ENCODE results near the gene HOXD4. TPM values are rescaled to one million over a fixed set of nuclear protein-coding genes. Genes with fewer than 3 reads are reported as not detected.

Gene HOXD4
- polyA plus RNA-seq, 2 of the 4 experiments (the other 2 are of a cell fraction) = 0.27 to 0.87 TPM

DNA sequence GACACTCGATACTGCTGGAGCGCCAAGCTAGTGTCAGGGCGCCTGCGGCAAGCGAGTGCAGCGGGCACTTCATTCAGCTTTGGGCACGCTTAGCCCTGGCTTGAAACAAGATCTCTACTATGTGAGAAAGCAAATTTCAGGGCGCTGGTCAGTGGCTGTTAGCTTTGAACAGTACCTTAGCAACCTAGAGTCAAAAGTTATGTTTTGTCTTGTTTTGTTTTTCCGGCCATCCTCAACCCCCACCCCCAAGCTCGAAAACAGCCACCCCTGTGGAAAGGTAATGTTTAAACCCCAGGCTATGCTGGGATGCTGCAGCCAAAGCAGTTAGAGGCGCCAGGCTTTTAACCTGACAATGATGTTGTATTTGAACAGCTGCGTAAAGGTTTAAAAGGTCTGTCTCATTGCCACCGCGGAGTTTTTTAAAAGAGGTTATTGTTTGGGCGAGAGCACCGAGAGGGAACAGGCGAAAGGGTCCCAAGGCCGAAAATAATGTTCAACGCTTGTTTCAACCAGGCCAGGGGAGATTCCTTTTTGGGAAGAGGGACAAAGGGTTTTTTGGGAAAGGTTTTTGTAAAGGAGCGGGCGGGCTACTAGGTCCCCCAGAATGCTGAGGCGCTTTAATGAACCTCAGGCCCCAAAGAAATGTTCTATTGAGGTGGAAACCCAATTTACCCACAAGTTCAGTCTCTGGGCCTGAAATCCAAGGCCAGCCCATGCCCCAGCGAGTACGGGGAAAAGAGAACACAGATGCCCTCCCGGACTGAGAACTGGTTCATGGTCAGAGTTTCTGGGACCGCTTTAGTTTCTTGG, 37.0 kb upstream of the HOXD4 start:
- H3K4me2 ChIP-seq = no peak overlapping the region
- FAIRE-seq = no peak
- H3K4me1 ChIP-seq = peaks cover 3% of the 10 kb centered on the region; the same call in 1 of the 3 replicates
- ChIA-PET CTCF (interaction anchor here (0.6 to 2.7 kb wide), 8 partner anchors 10 to 540 kb away, joined by 3 to 12 read pairs (median 6); no protein-coding TSS in a partner anchor), POLR2A (no interaction called here)
- 88% methylated on average over 26 of the region's 26 CpGs for WGBS (ENCODE audit: missing lambda C conversion rate)
- H3K4me3 ChIP-seq = no peak overlapping the region
- TF ChIP-seq MAFK (IDR thresholded peaks at IDR 0.05; ENCODE audit: partially characterized antibody) = no peak
- TF ChIP-seq POLR2AphosphoS2 (conservative IDR thresholded peaks at IDR 0.05; ENCODE audit: low read length) = no peak
- TF ChIP-seq MAZ (IDR thresholded peaks at IDR 0.05; ENCODE audit: borderline replicate concordance, low read depth, low read length) = no peak
- no peak for TF ChIP-seq ZC3H11A (IDR thresholded peaks at IDR 0.05)
- TF ChIP-seq HOXB13 (CRISPR knock-in tag; IDR thresholded peaks at IDR 0.05; ENCODE audit: low read depth) = no peak
- no peak for TF ChIP-seq ZSCAN20 (CRISPR knock-in tag; IDR thresholded peaks at IDR 0.05)
- no peak for TF ChIP-seq RFX5 (IDR thresholded peaks at IDR 0.05)
- no peak for TF ChIP-seq ATOH8 (CRISPR knock-in tag; IDR thresholded peaks at IDR 0.05; ENCODE audit: low read depth)
- no peak for TF ChIP-seq EHMT2 (IDR thresholded peaks at IDR 0.05; ENCODE audit: low read depth)
- TF ChIP-seq NFE2L2 (conservative IDR thresholded peaks at IDR 0.05; ENCODE audit: low read length) = no peak
- TF ChIP-seq KDM5A (IDR thresholded peaks at IDR 0.05) = no peak
- no peak for TF ChIP-seq PHF8 (IDR thresholded peaks at IDR 0.05; ENCODE audit: borderline replicate concordance, low read depth)
- no peak for DNase-seq (ENCODE audit: low read depth in 1 of 2, low spot score in 1 of 2)
- ATAC-seq = no peak
- no peaks in the 10 kb centered on the region for H3K9me3 ChIP-seq
- no peak overlapping the region for H3K27ac ChIP-seq

DNA sequence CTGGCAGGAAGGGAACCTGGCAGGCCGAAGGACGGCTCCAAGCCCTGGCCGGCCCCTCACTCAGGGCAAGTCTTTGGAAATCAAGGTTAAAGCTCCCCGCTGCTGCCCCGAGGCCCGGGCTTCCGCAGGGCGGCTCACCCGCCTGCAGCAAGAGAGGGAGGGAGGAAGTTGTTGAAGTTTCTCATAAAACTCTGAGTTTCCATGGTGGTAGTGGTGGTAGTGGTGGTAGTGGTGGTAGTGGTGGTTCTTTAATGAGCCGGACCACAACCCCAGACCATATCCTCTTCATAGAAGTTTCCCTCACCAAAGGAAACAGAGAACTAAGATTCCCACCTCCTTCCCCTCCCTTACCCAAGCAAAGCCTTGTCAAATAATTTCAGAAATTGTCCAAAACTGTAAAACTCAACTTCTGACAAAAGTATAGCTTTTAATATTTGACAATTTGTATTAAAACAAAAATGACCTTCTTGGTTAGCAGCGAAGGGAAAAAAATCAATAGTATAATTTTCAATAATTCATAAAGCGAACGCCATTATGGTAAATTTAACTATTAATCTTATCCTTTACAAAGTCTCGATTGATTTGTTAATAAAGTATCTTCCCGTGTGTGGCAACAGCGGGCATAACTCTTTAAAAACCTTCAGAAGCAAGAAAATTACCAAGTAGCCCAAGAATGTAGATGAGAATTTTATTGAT, 36.3 kb upstream of the HOXD4 start:
- Histone ChIP-seq H3K4me3 (no peak overlapping the region), H3K4me2 (no peak overlapping the region; the same call in 1 of the 3 replicates), H3K27ac (no peak overlapping the region), H3K4me1 (peaks cover 3% of the 10 kb centered on the region; the same call in 1 of the 3 replicates), H3K9me3 (no peaks in the 10 kb centered on the region)
- WGBS (ENCODE audit: missing lambda C conversion rate) = 85% methylated on average over 16 of the region's 16 CpGs
- CTCF ChIA-PET = interaction anchor here (0.6 to 3.6 kb wide), 5 partner anchors 12 to 1034 kb away, joined by 3 to 22 read pairs (median 6); no protein-coding TSS in a partner anchor
- no peak for ATAC-seq
- no peak for FAIRE-seq
- no peak for TF ChIP-seq HOXB13 (CRISPR knock-in tag; IDR thresholded peaks at IDR 0.05; ENCODE audit: low read depth)
- TF ChIP-seq MAX (IDR thresholded peaks at IDR 0.05) = no peak
- no peak for TF ChIP-seq ZSCAN20 (CRISPR knock-in tag; IDR thresholded peaks at IDR 0.05)
- TF ChIP-seq FOXS1 (CRISPR knock-in tag; IDR thresholded peaks at IDR 0.05) = no peak
- TF ChIP-seq NFE2L2 (conservative IDR thresholded peaks at IDR 0.05; ENCODE audit: low read length) = no peak
- no peak for TF ChIP-seq KDM5A (IDR thresholded peaks at IDR 0.05)
- no peak for TF ChIP-seq TP53 (CRISPR knock-in tag; IDR thresholded peaks at IDR 0.05)
- no peak for DNase-seq (ENCODE audit: low read depth in 1 of 2, low spot score in 1 of 2)
- POLR2A ChIA-PET = no interaction called here

DNA sequence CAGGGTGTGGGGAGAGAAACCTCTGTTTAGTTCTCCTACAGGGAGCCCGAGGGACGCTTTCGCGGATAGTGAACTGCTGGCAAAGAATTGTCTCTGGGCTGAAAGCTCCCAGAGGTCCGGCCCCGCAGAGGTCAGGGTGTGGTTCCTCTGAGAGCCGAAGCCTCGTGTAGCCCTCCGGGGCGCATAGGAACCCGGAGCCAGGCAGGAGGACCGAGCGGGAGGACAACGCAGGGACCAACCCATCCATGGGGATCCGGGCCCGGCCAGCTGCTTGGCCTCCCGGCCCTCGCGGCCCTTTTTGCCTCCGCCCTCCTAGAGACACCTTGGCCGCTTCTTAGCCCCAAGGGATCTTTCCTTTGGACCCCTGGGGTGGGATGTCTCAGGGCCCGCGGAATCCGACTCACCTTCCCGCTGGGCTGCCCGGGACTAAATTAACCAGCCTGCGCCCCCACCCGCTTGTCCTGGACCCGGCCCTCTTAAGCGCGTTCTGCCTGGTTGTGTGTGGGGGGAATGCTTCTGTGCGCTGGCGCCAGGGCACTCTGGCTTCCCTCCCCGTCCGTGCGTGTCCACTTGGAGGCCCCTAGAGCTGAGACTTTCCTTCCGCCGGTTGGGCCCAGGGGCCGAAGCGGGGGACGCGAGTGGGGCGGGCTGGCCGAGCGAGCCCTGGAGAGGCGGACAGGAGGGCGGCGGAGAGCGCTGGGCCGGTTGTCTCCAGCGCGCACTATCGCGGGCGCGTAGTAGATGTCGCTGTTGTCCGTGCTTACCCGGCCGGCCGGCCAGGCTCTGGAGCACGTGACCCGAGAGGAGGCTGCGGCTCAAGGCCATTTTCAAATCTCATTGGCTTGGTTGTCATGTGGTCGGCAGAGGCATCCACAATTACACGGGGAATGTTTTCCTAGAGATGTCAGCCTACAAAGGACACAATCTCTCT, 35.2 kb upstream of the HOXD4 start, which contains the start of gene HOXD10:
HOXD10 (plus strand) TSS at position 896 of the 931 bp plus-strand sequence. CDS start 56 bp downstream, outside the sequence.
- Histone ChIP-seq H3K27ac (peak within 1 kb of the TSS; percentile 66 to 83), H3K4me2 (peak within 1 kb of the TSS; percentile 67), H3K4me1 (peaks cover 3% of the 10 kb centered on the region; the same call in 1 of the 3 replicates), H3K4me3 (peak within 1 kb of the TSS; percentile 44), H3K9me3 (no peaks in the 10 kb centered on the region)
- ChIA-PET POLR2A (no interaction called here), CTCF (interaction anchor here (1.1 to 3.6 kb wide), 7 partner anchors 11 to 1049 kb away, joined by 3 to 22 read pairs (median 6); no protein-coding TSS in a partner anchor)
- ATAC-seq = peak; percentile 87 to 93
- 78% methylated on average over 57 of the region's 66 CpGs for WGBS (ENCODE audit: missing lambda C conversion rate)
- FAIRE-seq = no peak
- peak; percentile 37 to 84 for DNase-seq (ENCODE audit: low read depth in 1 of 2, low spot score in 1 of 2)
- TF ChIP-seq, protein P1, sequence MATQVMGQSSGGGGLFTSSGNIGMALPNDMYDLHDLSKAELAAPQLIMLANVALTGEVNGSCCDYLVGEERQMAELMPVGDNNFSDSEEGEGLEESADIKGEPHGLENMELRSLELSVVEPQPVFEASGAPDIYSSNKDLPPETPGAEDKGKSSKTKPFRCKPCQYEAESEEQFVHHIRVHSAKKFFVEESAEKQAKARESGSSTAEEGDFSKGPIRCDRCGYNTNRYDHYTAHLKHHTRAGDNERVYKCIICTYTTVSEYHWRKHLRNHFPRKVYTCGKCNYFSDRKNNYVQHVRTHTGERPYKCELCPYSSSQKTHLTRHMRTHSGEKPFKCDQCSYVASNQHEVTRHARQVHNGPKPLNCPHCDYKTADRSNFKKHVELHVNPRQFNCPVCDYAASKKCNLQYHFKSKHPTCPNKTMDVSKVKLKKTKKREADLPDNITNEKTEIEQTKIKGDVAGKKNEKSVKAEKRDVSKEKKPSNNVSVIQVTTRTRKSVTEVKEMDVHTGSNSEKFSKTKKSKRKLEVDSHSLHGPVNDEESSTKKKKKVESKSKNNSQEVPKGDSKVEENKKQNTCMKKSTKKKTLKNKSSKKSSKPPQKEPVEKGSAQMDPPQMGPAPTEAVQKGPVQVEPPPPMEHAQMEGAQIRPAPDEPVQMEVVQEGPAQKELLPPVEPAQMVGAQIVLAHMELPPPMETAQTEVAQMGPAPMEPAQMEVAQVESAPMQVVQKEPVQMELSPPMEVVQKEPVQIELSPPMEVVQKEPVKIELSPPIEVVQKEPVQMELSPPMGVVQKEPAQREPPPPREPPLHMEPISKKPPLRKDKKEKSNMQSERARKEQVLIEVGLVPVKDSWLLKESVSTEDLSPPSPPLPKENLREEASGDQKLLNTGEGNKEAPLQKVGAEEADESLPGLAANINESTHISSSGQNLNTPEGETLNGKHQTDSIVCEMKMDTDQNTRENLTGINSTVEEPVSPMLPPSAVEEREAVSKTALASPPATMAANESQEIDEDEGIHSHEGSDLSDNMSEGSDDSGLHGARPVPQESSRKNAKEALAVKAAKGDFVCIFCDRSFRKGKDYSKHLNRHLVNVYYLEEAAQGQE (IDR thresholded peaks at IDR 0.05) = no peak
- TF ChIP-seq RAD21 (conservative IDR thresholded peaks at IDR 0.05 in 1 of 2, IDR thresholded peaks at IDR 0.05 in 1 of 2) (peak in 1 of 2 experiments; percentile 35; a peak in 1 of 5 replicates), BHLHE40 (IDR thresholded peaks at IDR 0.05; ENCODE audit: low read depth, low read length) (no peak), ZNF302 (CRISPR knock-in tag; IDR thresholded peaks at IDR 0.05) (no peak), SMC3 (IDR thresholded peaks at IDR 0.05) (no peak), RNF2 (IDR thresholded peaks at IDR 0.05; ENCODE audit: borderline replicate concordance, low read depth) (no peak), ZSCAN20 (CRISPR knock-in tag; IDR thresholded peaks at IDR 0.05) (no peak), HES2 (IDR thresholded peaks at IDR 0.05) (no peak)
